ENCODE measurements around the gene KDM1B. TPM values are rescaled to one million over a fixed set of nuclear protein-coding genes. Genes with fewer than 3 reads are reported as not detected.

Gene KDM1B
- total RNA-seq, 1 experiment from 2014 or later: 47.2 TPM

DNA sequence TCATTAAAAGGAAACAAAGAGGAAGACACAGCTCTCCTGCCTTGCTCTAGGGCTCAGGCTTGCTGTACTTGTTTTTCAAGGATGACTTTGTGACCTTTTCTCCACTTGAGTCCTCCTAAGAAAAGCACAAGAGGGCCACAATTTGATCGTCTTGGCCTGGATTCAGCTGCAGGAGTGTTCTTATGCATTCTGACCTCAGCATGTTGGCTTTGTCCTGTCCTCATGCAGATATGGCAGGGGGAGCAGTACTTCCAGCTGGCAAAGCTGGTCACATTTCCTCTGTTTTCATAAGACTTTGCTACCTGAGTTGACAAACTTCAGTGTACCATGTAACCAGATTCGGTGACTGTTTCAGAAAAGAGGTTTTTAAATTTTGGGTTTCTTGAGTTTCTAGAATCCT is 30.8 kb downstream of the KDM1B start:
- no peak overlapping the region for H3K9ac ChIP-seq (ENCODE audit: low read length)
- no peak overlapping the region for H3K27ac ChIP-seq (ENCODE audit: low read length)
- no peak overlapping the region for H3K4me2 ChIP-seq (ENCODE audit: low read depth, low read length, poor library complexity, severe bottlenecking)

DNA sequence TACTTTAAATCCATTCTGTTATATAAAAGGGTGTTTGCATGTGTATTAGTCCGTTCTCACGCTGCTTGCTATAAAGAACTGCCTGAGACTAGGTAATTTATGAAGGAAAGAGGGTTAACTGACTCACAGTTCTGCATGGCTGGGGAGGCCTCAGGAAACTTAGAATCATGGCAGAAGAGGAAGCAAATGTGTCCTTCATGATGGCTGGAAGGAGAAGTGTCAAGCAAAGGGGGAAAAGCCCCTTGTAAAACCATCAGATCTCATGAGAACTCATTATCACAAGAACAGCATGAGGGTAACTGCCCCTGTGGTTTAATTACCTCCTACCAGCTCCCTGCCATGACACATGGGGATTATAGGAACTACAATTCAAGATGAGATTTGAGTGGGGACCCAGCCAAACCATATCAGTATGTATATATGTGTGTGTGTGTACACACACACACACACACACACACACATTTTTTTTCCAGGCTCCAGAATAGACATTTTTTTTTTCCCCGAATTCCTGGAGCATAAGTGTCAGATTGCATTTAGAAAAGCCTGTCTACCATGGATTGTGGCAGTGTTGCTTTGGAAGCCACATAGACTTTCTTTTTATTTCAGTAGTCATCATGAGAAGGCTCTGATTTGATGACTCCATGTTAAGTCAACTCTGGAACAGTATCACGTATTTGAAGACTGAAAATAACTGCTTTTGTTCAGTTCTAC is 31.5 kb downstream of the KDM1B start:
- Histone ChIP-seq H3K4me3 (ENCODE audit: low read length) (no peak overlapping the region), H3K9me3 (ENCODE audit: low read length) (no peaks in the 10 kb centered on the region), H3K4me2 (ENCODE audit: low read depth, low read length, poor library complexity, severe bottlenecking) (no peak overlapping the region), H4K20me1 (ENCODE audit: insufficient read depth, low read depth, low read length) (no peaks in the 10 kb centered on the region), H2AFZ (ENCODE audit: low read length) (no peak overlapping the region), H3K79me2 (ENCODE audit: low read length) (no peaks in the 10 kb centered on the region; the same call in 1 of the 2 replicates), H3K27me3 (ENCODE audit: low read length) (no peaks in the 10 kb centered on the region), H3K36me3 (ENCODE audit: insufficient read depth, low read length) (peaks cover 9% of the 10 kb centered on the region), H3K27ac (ENCODE audit: low read length) (no peak overlapping the region), H3K9me2 (replicated peaks; ENCODE audit: insufficient read depth, low read length) (no peaks in the 10 kb centered on the region), H3K4me1 (ENCODE audit: low read length) (no peaks in the 10 kb centered on the region), H3K9ac (ENCODE audit: low read length) (no peak overlapping the region)
- DNase-seq: no peak

More for the DNA sequence above, 30.8 kb downstream of the KDM1B start:
- no peaks in the 10 kb centered on the region for H3K9me2 ChIP-seq (replicated peaks; ENCODE audit: insufficient read depth, low read length)
- H3K4me3 ChIP-seq (ENCODE audit: low read length): no peak overlapping the region
- no peaks in the 10 kb centered on the region; the same call in 1 of the 2 replicates for H3K79me2 ChIP-seq (ENCODE audit: low read length)
- no peaks in the 10 kb centered on the region for H3K27me3 ChIP-seq (ENCODE audit: low read length)
- H4K20me1 ChIP-seq (ENCODE audit: insufficient read depth, low read depth, low read length): no peaks in the 10 kb centered on the region
- H3K9me3 ChIP-seq (ENCODE audit: low read length): no peaks in the 10 kb centered on the region
- no peak for DNase-seq
- no peaks in the 10 kb centered on the region for H3K4me1 ChIP-seq (ENCODE audit: low read length)
- H3K36me3 ChIP-seq (ENCODE audit: insufficient read depth, low read length): peaks cover 9% of the 10 kb centered on the region
- H2AFZ ChIP-seq (ENCODE audit: low read length): no peak overlapping the region

DNA sequence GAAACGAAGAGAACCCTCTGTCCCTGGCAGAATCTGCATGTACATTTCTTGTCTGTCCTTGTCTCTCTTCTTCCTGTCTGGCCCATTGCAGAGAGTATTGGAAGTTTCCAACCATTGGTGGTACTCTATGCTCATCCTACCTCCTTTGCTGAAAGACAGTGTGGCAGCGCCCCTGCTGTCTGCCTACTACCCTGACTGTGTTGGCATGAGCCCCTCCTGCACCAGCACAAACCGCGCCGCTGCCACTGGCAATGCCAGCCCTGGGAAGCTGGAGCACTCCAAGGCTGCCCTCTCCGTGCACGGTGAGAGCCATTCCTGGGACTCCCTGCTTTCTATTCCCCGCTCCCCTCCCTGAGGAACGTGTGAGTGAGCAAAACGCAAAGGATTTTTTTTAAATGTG is 32.5 kb downstream of the KDM1B start:
- Histone ChIP-seq H3K9ac (ENCODE audit: low read length) (no peak overlapping the region), H3K9me2 (replicated peaks; ENCODE audit: insufficient read depth, low read length) (no peaks in the 10 kb centered on the region), H3K36me3 (ENCODE audit: insufficient read depth, low read length) (peaks cover 13% of the 10 kb centered on the region), H3K4me1 (ENCODE audit: low read length) (no peaks in the 10 kb centered on the region), H3K27ac (ENCODE audit: low read length) (no peak overlapping the region), H2AFZ (ENCODE audit: low read length) (no peak overlapping the region), H3K79me2 (ENCODE audit: low read length) (no peaks in the 10 kb centered on the region), H3K4me3 (ENCODE audit: low read length) (no peak overlapping the region), H4K20me1 (ENCODE audit: insufficient read depth, low read depth, low read length) (no peaks in the 10 kb centered on the region), H3K4me2 (ENCODE audit: low read depth, low read length, poor library complexity, severe bottlenecking) (no peak overlapping the region), H3K9me3 (ENCODE audit: low read length) (no peaks in the 10 kb centered on the region), H3K27me3 (ENCODE audit: low read length) (no peaks in the 10 kb centered on the region)
- DNase-seq: no peak

DNA sequence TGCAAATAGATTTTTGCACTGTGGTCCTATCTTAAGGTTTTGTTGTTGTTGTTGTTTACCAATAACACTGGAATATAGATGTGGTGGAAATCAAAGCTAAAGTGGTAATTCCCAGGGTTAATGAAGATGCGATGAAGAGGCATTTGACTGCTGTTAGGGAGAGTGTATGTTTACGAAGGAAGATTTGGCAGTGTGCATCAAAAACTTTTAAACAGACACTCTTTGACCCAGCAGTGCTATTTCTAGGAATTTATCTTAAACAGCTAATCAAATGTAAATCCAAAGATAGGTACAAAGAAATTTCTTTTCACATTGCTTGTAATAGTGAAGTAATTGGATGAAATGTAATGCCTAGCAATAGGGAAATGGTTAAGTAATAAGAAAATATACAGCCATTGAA is 34.0 kb downstream of the KDM1B start:
- Histone ChIP-seq H3K36me3 (ENCODE audit: insufficient read depth, low read length) (peaks cover 10% of the 10 kb centered on the region), H3K9me2 (replicated peaks; ENCODE audit: insufficient read depth, low read length) (no peaks in the 10 kb centered on the region), H3K27me3 (ENCODE audit: low read length) (no peaks in the 10 kb centered on the region), H4K20me1 (ENCODE audit: insufficient read depth, low read depth, low read length) (no peaks in the 10 kb centered on the region), H3K9me3 (ENCODE audit: low read length) (no peaks in the 10 kb centered on the region), H3K4me2 (ENCODE audit: low read depth, low read length, poor library complexity, severe bottlenecking) (no peak overlapping the region), H3K9ac (ENCODE audit: low read length) (no peak overlapping the region), H3K4me1 (ENCODE audit: low read length) (no peaks in the 10 kb centered on the region), H3K4me3 (ENCODE audit: low read length) (no peak overlapping the region), H3K79me2 (ENCODE audit: low read length) (no peaks in the 10 kb centered on the region), H3K27ac (ENCODE audit: low read length) (no peak overlapping the region), H2AFZ (ENCODE audit: low read length) (no peak overlapping the region)
- no peak for DNase-seq

DNA sequence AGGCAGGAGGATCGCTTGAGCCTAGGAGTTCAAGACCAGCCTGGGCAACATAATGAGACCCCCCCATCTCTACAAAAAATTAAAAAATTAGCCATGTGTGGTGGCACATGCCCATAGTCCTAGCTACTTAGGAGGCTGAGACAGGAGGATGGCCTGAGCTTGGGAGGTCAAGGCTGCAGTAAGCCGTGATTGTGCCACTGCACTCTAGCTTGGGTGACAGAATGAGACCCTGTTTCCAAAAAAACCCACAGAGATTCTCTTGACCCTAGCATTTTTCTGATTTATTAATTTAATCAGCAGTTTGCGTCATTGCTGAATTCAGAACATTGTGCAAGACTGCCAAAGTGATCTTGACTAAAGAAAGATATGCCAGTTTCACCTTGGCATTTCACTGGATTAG is 36.8 kb downstream of the KDM1B start:
- Histone ChIP-seq H2AFZ (ENCODE audit: low read length) (no peak overlapping the region), H3K36me3 (ENCODE audit: insufficient read depth, low read length) (peaks cover 7% of the 10 kb centered on the region), H3K4me2 (ENCODE audit: low read depth, low read length, poor library complexity, severe bottlenecking) (no peak overlapping the region)

DNA sequence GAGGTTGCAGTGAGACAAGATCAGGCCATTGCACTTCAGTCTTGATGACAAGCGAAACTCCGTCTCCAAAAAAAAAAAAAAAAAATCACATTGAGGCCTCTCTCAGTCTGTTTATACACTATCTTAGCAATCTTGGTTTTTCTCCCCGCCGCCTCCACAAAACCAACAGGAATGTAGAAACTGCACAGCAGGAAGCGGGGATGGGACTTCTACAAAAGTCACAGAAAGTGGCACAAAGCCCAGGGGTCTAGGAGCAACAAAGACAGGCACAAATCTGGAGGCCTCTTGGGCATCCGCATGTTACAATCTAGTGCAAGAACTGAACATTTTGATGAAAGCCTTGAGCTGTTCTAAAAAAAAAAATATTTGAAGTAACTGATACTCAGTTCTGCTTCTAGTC is 48.6 kb downstream of the KDM1B start:
- H3K27ac ChIP-seq (ENCODE audit: low read length): no peak overlapping the region
- H3K4me1 ChIP-seq (ENCODE audit: low read length): peaks cover 8% of the 10 kb centered on the region
- no peak for DNase-seq
- no peak overlapping the region for H3K4me3 ChIP-seq (ENCODE audit: low read length)
- no peaks in the 10 kb centered on the region for H3K9me2 ChIP-seq (replicated peaks; ENCODE audit: insufficient read depth, low read length)
- H3K9me3 ChIP-seq (ENCODE audit: low read length): no peaks in the 10 kb centered on the region
- H3K36me3 ChIP-seq (ENCODE audit: insufficient read depth, low read length): peaks cover 34% of the 10 kb centered on the region
- H3K4me2 ChIP-seq (ENCODE audit: low read depth, low read length, poor library complexity, severe bottlenecking): no peak overlapping the region
- no peak overlapping the region for H3K9ac ChIP-seq (ENCODE audit: low read length)
- no peak overlapping the region for H2AFZ ChIP-seq (ENCODE audit: low read length)
- H3K27me3 ChIP-seq (ENCODE audit: low read length): no peaks in the 10 kb centered on the region
- no peaks in the 10 kb centered on the region for H4K20me1 ChIP-seq (ENCODE audit: insufficient read depth, low read depth, low read length)
- H3K79me2 ChIP-seq (ENCODE audit: low read length): no peaks in the 10 kb centered on the region

More for the DNA sequence above, 36.8 kb downstream of the KDM1B start:
- no peaks in the 10 kb centered on the region for H3K4me1 ChIP-seq (ENCODE audit: low read length)
- no peaks in the 10 kb centered on the region for H3K9me3 ChIP-seq (ENCODE audit: low read length)
- no peaks in the 10 kb centered on the region for H3K79me2 ChIP-seq (ENCODE audit: low read length)
- H3K4me3 ChIP-seq (ENCODE audit: low read length): no peak overlapping the region
- no peak for DNase-seq
- H4K20me1 ChIP-seq (ENCODE audit: insufficient read depth, low read depth, low read length): no peaks in the 10 kb centered on the region
- no peaks in the 10 kb centered on the region for H3K27me3 ChIP-seq (ENCODE audit: low read length)
- H3K9ac ChIP-seq (ENCODE audit: low read length): no peak overlapping the region
- H3K9me2 ChIP-seq (replicated peaks; ENCODE audit: insufficient read depth, low read length): no peaks in the 10 kb centered on the region
- no peak overlapping the region for H3K27ac ChIP-seq (ENCODE audit: low read length)

DNA sequence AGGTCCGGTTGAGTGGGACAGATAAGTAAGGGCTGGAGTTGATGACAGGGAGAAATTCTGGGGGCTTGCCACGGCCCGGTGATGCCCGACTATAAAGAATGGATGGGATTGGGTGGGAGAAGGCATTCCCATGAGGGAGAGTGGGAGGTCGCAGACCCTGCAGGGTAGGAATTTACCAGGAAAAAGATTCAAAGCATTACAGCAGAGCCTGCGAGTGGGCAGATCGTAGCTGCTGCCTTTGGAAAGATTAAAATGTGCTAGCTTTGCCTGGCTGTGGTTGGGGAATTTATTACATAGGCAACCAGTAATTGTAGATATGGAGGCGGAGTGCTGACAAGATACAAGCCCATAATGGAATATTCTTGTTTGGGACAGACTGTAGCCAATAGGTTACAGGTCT is 49.5 kb downstream of the KDM1B start:
- no peak overlapping the region for H3K27ac ChIP-seq (ENCODE audit: low read length)
- H3K4me3 ChIP-seq (ENCODE audit: low read length): no peak overlapping the region
- no peaks in the 10 kb centered on the region for H3K79me2 ChIP-seq (ENCODE audit: low read length)
- H3K9ac ChIP-seq (ENCODE audit: low read length): no peak overlapping the region
- H4K20me1 ChIP-seq (ENCODE audit: insufficient read depth, low read depth, low read length): no peaks in the 10 kb centered on the region
- H3K9me2 ChIP-seq (replicated peaks; ENCODE audit: insufficient read depth, low read length): no peaks in the 10 kb centered on the region
- H3K9me3 ChIP-seq (ENCODE audit: low read length): no peaks in the 10 kb centered on the region
- peaks cover 8% of the 10 kb centered on the region for H3K4me1 ChIP-seq (ENCODE audit: low read length)
- no peaks in the 10 kb centered on the region for H3K27me3 ChIP-seq (ENCODE audit: low read length)
- H3K4me2 ChIP-seq (ENCODE audit: low read depth, low read length, poor library complexity, severe bottlenecking): no peak overlapping the region
- DNase-seq: no peak
- H2AFZ ChIP-seq (ENCODE audit: low read length): no peak overlapping the region
- peaks cover 30% of the 10 kb centered on the region for H3K36me3 ChIP-seq (ENCODE audit: insufficient read depth, low read length)

DNA sequence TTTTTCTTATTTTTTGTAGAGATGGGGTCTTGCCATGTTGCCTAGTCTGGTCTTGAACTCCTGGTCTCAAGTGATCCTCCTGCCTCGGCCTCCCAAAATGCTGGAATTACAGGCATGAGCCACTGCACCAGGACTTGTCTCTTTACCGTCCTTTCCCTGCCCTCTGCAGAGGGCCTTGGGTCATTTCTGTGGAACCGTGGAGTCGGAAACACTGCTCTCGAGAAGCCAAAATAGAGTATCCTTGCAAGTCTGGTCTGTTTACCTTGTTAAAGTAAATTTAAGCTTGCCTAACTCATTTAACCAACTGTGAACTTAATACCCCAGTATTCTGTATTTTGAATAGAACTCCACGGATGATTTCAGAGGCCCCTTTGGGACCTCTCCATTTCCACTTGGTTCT is 51.4 kb downstream of the KDM1B start:
- H3K27me3 ChIP-seq (ENCODE audit: low read length): no peaks in the 10 kb centered on the region
- H4K20me1 ChIP-seq (ENCODE audit: insufficient read depth, low read depth, low read length): no peaks in the 10 kb centered on the region
- peaks cover 21% of the 10 kb centered on the region; the same call in 1 of the 2 replicates for H3K36me3 ChIP-seq (ENCODE audit: insufficient read depth, low read length)
- DNase-seq: no peak
- no peaks in the 10 kb centered on the region for H3K9me3 ChIP-seq (ENCODE audit: low read length)
- H2AFZ ChIP-seq (ENCODE audit: low read length): no peak overlapping the region
- H3K9me2 ChIP-seq (replicated peaks; ENCODE audit: insufficient read depth, low read length): no peaks in the 10 kb centered on the region
- H3K27ac ChIP-seq (ENCODE audit: low read length): no peak overlapping the region
- no peak overlapping the region for H3K9ac ChIP-seq (ENCODE audit: low read length)
- H3K4me2 ChIP-seq (ENCODE audit: low read depth, low read length, poor library complexity, severe bottlenecking): no peak overlapping the region
- peaks cover 10% of the 10 kb centered on the region for H3K4me1 ChIP-seq (ENCODE audit: low read length)
- H3K79me2 ChIP-seq (ENCODE audit: low read length): no peaks in the 10 kb centered on the region
- H3K4me3 ChIP-seq (ENCODE audit: low read length): no peak overlapping the region
